ENCODE measurements around the gene AXIN2.
"Not testable (repeated sequence)": the region's sequence is repeated elsewhere in the genome, so short reads cannot be mapped to it uniquely, and the experiment has no call there.

AXIN2 gene

GRCh38 chr17:65536573-65537342 is 24.7 kb downstream of the AXIN2 start:
- no peak for DNase-seq

- no peak for DNase-seq
These were observed 25.5 kb downstream of the AXIN2 start for GRCh38 chr17:65535777-65536572.

GRCh38 chr17:65533852-65534457 is 27.5 kb downstream of the AXIN2 start:
- DNase-seq: no peak

GRCh38 chr17:65533056-65533745 is 28.2 kb downstream of the AXIN2 start:
- DNase-seq: no peak

DNA sequence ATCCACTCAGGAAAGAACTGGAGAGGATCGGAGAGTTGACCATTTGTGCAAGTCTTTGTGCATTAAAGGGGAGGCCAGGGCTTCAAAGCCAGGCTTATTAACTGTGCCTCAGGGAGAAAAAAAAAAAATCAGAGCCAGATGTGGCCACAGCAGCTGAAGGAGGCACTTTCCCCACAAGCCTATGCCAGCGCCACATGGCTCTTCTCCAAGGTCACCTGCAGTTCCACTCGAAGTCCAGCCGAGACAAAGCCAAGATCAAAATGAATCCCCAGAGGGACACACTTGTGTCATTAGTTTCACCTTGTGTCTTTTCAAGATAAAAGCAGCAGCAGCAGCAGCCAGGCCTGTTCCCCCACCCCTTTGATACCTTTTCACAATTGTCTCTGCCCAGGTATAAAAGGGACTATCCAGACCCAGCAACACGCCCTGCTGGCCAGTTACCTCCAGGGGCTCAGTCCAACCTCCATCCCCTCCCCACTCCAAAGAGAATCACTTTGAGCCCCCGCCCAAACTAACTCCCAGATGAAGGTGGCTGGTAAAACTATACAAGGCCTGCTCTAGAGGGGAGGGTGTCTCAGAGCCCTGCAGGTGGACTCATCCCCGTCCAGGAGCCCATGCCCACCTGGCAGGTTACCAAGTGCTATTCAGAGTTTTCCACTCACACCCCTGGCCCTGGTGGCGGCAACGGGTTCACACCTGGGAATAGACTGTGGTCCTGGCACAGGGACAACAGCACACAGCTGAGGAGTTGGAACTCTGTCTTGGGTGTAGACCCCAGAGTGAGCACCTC is 29.2 kb downstream of the AXIN2 start:
- no peak for DNase-seq

- DNase-seq: no peak
These were observed 30.0 kb downstream of the AXIN2 start for GRCh38 chr17:65531256-65532100.

DNA sequence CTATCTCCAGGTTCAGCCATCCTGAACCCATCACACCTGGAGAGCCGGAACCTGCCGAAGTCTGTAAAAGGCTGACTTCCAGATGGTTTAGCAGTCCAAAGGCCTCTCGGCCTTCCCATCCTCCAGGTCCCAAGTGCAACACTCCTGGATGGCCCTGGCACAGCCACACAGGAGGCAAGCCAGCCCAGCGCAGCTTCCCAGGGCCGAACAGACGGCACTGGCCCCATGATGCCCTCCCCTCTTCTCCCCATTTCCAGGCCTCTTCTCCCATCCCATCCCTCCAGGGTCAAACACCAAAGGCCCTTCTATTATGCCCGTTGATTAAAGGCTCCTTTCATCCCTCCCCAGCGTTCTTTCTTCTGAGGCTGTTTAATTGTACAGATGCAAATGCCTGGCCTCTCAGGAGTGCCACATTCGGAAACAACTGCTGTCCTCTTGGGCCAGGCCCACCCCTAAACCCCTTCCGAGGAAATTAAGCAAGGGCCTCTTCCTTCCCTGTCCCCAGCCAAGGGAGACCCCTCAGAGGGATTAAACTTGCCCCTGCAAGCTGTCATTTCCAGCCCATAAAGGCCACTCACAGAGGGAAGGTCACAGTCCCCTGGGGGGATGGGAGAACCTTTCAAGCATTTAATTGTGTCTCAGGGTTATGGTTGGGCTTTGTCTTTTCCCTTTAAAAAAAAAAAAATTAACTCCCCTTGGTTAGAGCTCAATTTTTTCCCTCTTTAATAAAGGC is 30.8 kb downstream of the AXIN2 start:
- DNase-seq: no peak

DNA sequence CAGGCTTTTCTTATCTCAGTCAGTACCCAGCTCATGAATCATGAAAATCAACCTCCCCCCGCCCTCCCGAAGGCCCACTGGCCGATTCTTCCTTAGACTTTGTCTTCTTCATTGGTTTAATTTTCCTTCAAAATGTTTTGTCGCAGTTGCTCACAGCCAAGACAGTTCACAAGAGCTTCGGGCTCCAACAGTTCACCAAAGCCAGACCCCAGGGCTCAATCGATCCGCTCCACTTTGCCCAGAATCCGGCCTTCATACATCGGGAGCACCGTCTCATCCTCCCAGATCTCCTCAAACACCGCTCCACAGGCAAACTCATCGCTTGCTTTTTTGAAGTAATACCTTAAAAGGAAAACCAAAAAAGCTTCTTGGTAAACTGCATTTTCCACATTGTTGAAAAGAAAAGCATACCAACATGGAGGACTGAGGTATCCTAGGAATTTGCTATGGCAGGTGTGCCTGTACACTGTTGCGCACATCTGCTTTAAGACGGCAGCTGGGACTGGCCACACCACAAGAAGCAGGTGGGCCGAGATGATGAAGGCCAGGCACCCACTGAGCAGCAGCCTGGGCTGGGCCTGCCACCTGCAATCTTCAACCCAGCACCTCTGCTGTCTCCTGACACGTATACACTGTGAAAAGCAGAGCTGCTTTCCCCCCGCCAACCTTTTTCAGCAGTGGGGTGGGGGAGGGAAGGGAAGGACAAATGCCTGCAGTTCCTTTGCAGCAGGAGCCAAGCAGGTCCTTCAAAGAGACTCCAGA is 31.5 kb downstream of the AXIN2 start:
- no peak for DNase-seq

DNA sequence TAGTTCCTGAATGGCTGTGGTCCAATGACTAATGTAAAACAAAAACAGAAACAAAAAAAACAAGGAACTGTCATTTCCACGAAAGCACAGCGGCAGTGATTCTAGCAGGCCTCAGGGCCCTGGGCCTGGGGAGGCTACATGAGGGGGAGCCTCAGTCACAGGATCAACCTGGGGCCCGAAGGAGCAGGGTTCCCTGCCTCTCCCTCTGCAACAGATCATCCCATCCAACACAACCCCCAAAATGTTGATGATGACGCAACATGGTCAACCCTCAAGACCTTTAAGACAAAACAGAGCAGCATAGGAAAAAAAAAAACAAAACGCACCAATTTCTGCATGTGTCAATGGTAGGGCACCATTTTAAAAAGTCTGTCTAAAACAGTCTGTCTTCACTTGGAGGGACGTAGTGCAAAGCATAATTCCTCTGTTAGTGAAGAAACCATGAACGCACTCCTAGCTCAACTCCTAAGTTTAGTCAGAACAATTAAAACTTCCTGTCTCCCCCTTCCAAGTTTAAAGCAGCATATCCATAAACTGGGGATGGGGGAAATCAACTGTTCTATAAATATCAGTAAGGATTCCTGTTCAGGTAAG is 32.3 kb downstream of the AXIN2 start:
- DNase-seq: no peak

- DNase-seq: no peak
These were observed 33.4 kb downstream of the AXIN2 start for GRCh38 chr17:65527857-65528591.

DNA sequence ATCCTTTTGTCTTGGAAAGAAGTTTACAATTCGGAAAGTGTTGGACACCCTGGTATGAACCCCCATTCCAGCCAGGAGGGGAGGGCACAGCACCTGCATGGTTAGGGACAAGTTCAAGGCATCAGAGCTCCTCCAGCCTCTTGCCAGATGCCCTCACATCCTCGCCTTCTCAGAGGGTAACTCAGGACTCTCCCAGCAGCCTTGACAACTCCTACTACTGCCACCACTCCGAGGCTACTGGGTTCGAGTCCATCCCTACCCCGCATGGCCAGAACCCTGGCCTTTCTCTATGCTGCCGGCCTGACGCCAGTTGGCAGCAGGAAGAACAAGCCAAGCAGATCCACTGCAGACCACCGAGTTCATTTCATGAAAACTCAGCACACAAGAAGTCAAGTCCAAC is 34.1 kb downstream of the AXIN2 start:
- no peak for DNase-seq

DNA sequence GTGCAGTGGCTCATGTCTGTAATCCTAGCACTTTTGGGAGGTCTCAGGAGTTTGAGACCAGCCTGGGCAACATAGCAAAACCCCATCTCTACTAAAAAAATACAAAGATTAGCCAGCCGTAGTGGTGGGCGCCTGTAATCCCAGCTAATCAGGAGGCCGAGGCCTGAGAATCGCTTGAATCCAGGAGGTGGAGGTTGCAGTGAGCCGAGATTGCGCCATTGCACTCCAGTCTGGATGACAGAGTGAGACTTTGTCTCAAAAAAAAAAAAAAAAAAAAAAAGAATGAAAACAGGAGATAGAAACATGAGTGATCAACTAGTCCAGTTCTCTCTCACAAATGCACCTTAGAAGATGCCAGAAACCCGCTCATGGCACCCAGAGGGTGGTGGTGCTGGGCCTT is 34.6 kb downstream of the AXIN2 start:
- not testable (repeated sequence) for DNase-seq

- no peak for DNase-seq
These were observed 37.4 kb downstream of the AXIN2 start for GRCh38 chr17:65523853-65524664.

DNA sequence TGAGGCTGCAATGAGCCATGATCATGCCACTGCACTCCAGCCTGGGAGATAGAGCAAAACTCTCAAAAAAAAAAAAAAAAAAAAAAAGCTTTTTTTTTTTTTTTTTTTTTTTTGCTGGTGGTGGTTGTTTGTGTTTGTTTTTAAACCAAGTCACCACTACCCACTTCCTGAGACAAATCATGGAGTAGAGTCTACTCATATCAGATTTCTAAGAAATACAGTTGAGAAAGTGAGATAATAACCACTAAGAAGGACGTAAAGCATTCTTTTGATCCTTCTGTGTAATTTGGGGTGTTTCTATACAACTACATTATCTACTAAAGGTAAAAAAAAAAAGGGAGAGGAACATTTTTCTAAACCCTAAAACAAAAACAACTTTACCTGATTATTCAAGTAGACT is 38.0 kb downstream of the AXIN2 start:
- no peak for DNase-seq

- no peak for DNase-seq
These were observed 38.6 kb downstream of the AXIN2 start for GRCh38 chr17:65522751-65523404.

GRCh38 chr17:65519462-65519861 is 42.0 kb downstream of the AXIN2 start:
- no peak for DNase-seq

DNA sequence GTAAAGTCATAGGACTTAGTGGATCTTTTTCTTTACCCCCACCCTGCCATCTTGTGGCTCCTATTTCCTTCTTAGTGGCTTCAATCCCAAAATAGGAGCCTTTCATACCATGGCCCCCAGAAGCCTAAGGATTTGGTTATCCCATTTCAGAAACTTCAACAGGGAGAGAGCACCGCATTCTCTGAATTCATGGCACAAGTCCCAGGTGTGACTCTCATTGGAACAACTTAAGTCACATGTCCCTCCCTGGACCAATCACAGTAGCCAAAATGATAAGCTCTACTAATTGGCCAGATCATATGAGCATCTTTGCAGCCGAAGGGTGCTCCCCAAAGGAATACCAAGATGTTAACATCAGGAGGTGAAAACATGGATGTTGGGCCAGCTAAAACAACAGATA is 43.2 kb downstream of the AXIN2 start:
- no peak for DNase-seq

Data from cerebellar nuclear complex (tissue), 1 donor.